ENCODE measurements around the gene RGR.

Gene RGR

GRCh38 chr10:84208023-84208422 is 36.8 kb upstream of the RGR start:
- TF ChIP-seq, protein P1, sequence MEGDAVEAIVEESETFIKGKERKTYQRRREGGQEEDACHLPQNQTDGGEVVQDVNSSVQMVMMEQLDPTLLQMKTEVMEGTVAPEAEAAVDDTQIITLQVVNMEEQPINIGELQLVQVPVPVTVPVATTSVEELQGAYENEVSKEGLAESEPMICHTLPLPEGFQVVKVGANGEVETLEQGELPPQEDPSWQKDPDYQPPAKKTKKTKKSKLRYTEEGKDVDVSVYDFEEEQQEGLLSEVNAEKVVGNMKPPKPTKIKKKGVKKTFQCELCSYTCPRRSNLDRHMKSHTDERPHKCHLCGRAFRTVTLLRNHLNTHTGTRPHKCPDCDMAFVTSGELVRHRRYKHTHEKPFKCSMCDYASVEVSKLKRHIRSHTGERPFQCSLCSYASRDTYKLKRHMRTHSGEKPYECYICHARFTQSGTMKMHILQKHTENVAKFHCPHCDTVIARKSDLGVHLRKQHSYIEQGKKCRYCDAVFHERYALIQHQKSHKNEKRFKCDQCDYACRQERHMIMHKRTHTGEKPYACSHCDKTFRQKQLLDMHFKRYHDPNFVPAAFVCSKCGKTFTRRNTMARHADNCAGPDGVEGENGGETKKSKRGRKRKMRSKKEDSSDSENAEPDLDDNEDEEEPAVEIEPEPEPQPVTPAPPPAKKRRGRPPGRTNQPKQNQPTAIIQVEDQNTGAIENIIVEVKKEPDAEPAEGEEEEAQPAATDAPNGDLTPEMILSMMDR (IDR thresholded peaks at IDR 0.05), result no peak
- no peak overlapping the region for H3K4me3 ChIP-seq
- no peak for DNase-seq (ENCODE audit: low spot score)
- H3K27ac ChIP-seq, result no peak overlapping the region

DNA sequence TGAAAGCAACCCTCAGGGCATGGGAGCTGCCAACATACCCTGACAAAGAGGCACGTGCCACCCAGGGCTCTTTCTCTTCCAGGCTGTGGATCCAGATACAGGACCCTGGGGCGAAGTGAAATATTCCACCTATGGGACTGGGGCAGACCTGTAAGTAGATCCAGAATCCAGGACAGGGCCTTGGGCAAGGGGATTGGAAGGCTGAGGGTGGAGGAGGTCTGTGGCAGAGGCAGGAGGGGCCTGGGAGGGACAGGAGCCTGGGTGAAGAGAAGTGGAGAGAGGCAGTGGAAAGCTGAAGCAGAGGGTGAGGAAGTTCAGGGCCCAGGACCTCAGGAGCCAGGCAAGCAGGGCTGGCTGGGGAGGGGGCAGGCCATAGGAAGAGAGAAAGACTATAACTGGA is 33.3 kb upstream of the RGR start:
- Histone ChIP-seq H3K27ac (no peak overlapping the region), H3K4me3 (no peak overlapping the region)
- TF ChIP-seq, protein P1 (IDR thresholded peaks at IDR 0.05), result no peak
- no peak for DNase-seq (ENCODE audit: low spot score)

DNA sequence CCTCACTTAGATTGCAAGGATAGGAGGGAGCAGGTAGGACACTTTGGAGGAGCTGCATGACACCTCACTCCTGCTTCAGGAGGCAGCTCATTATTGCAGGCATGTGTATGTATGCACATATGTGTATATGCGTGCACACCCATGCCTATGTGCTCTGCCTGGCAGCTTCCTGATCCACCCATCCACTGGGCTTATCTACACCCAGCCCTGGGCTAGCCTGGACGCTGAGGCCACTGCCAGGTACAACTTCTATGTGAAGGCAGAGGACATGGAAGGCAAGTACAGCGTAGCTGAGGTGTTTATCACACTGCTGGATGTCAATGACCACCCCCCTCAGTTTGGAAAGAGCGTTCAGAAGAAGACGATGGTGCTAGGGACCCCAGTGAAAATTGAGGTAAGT is 32.8 kb upstream of the RGR start:
- no peak overlapping the region for H3K4me3 ChIP-seq
- no peak overlapping the region for H3K27ac ChIP-seq
- DNase-seq (ENCODE audit: low spot score), result no peak
- TF ChIP-seq, protein P1 (IDR thresholded peaks at IDR 0.05), result no peak

DNA sequence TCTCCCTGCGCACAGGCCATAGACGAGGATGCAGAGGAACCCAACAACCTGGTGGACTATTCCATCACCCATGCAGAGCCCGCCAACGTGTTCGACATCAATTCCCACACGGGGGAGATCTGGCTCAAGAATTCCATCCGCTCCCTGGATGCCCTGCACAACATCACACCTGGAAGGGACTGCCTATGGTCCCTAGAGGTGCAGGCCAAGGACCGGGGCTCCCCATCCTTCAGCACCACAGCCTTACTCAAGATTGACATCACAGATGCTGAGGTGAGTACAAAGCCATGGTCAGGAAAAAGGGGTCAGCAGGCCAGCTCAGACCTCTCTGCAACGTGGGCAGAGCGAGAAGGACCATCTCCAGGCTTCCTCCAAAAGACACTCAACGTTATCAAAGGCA is 31.8 kb upstream of the RGR start:
- Histone ChIP-seq H3K4me3 (no peak overlapping the region), H3K27ac (no peak overlapping the region)
- TF ChIP-seq, protein P1 (IDR thresholded peaks at IDR 0.05), result no peak
- no peak for DNase-seq (ENCODE audit: low spot score)

DNA sequence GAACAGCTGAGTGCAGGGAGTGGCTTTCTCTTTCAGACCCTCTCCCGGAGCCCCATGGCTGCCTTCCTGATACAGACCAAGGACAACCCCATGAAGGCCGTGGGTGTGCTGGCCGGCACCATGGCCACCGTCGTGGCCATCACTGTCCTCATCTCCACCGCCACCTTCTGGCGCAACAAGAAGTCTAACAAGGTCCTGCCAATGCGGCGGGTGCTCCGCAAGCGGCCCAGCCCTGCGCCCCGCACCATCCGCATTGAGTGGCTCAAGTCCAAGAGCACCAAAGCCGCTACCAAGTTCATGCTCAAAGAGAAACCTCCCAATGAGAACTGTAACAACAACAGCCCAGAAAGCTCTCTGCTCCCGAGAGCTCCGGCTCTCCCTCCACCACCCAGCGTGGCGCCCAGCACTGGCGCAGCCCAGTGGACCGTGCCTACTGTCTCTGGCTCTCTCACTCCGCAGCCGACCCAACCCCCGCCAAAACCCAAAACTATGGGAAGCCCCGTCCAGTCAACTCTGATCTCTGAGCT is 30.7 kb upstream of the RGR start:
- TF ChIP-seq, protein P1 (IDR thresholded peaks at IDR 0.05), result no peak
- no peak overlapping the region for H3K27ac ChIP-seq
- H3K4me3 ChIP-seq, result no peak overlapping the region
- no peak for DNase-seq (ENCODE audit: low spot score)

DNA sequence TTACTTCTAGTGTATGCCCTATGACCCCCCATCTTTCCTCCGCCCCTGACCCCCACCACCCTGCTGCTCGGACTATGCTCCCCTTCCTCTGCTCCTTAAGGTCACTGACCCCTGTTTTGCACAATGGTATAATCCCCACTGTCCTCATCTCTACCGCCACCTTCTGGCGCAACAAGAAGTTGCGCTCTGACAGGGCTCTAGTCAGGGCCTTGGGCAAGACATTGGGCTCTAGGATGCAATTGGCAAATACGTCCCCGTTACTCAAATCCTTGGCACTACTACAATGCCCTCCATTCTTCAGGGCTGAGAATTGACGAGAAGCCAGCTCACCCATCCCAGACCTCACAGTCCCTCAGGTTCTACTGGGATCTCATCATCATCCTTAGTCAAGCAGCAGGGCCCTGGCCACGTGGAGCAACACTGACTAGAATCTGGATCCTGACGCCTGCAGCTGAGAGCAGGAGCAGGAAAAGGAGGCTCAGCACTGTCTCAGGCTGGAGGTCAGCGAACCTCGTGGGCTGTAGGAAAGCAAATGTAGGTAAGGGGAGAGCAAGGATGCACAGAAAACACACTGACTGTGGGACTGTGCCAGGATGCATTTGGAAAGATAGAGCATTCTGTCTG is 30.1 kb upstream of the RGR start:
- TF ChIP-seq, protein P1 (IDR thresholded peaks at IDR 0.05), result no peak
- no peak for DNase-seq (ENCODE audit: low spot score)
- Histone ChIP-seq H3K27ac (no peak overlapping the region), H3K4me3 (no peak overlapping the region)

GRCh38 chr10:84216834-84217233 is 28.0 kb upstream of the RGR start:
- no peak overlapping the region for H3K27ac ChIP-seq
- H3K4me3 ChIP-seq, result no peak overlapping the region
- DNase-seq (ENCODE audit: low spot score), result no peak
- TF ChIP-seq, protein P1 (IDR thresholded peaks at IDR 0.05), result no peak

Data from coronary artery (tissue), 2 donors.